Measurements from ENCODE around the gene C1QTNF2. TPM values are rescaled to one million over a fixed set of nuclear protein-coding genes. Genes with fewer than 3 reads are reported as not detected.

Gene C1QTNF2
- polyA plus RNA-seq, 1 donor from 2014 or later, result 0.09 TPM

DNA sequence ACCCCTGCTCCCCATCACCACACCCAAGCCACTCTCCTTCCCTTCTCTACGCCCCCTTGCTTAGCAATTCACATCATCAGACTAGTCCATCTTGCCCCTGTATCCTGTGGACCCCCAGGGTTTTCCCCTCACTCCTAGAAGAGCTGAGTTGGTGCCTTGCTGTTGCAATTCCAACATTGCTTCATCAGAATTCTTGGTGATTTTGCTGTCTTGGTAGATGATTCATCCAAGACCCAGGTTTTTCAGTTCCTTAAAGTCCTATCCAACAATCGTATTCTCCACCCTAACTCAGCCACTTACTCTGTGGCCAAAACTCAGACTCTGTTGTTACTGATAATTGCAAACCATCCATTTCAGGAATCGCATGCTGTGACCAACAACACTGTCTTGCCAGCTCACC, 36.7 kb downstream of the C1QTNF2 start:
- H3K4me3 ChIP-seq (ENCODE audit: low read length), result no peak overlapping the region
- no peak for TF ChIP-seq MXI1 (conservative IDR thresholded peaks at IDR 0.05; ENCODE audit: poor library complexity, severe bottlenecking)
- TF ChIP-seq POLR2AphosphoS5 (IDR thresholded peaks at IDR 0.05), result no peak
- TF ChIP-seq TAF1 (IDR thresholded peaks at IDR 0.05; ENCODE audit: low read depth), result no peak
- no peak for TF ChIP-seq SMC3 (conservative IDR thresholded peaks at IDR 0.05; ENCODE audit: poor library complexity)
- H4K20me1 ChIP-seq (ENCODE audit: insufficient read depth), result no peaks in the 10 kb centered on the region
- H3K27me3 ChIP-seq (ENCODE audit: insufficient read depth, low read depth, low read length), result no peaks in the 10 kb centered on the region
- no peak overlapping the region for H2AFZ ChIP-seq (ENCODE audit: low read depth, low read length)
- H3K27ac ChIP-seq (ENCODE audit: low read length), result no peak overlapping the region
- H3K9ac ChIP-seq (ENCODE audit: low read length), result no peak overlapping the region
- H3K9me2 ChIP-seq (ENCODE audit: insufficient read depth, low read length), result no peaks in the 10 kb centered on the region
- no peak overlapping the region for H3K4me2 ChIP-seq (ENCODE audit: low read length)
- H3F3A ChIP-seq (ENCODE audit: insufficient read depth, low read length, poor library complexity, severe bottlenecking), result no peaks in the 10 kb centered on the region
- no peaks in the 10 kb centered on the region for H3K36me3 ChIP-seq (ENCODE audit: insufficient read depth, low read length)
- no peaks in the 10 kb centered on the region for H3K9me3 ChIP-seq (ENCODE audit: low read length)
- H3K79me2 ChIP-seq (replicated peaks; ENCODE audit: insufficient read depth, low read length), result no peaks in the 10 kb centered on the region

DNA sequence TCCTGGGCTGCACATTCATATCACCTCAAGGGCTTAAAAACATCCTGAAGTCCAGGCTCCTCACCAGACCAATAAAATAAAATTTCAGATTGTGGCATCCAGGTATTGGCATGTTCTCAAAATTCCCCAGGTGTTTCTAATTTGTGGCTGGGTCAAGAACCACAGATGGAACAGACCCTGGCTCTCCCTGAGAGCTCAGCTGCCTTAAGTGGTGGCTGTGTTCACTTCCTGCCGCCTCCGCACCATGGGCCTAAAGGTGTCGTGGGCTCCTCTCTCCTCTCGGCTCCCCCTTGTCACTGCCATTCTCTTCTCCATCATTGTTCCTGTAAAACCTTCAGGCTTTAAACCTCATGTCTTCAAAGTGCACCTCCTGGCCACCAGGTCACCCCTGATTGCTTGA, 40.2 kb downstream of the C1QTNF2 start:
- no peaks in the 10 kb centered on the region for H3K9me3 ChIP-seq (ENCODE audit: low read length)
- H3K27me3 ChIP-seq (ENCODE audit: insufficient read depth, low read depth, low read length), result no peaks in the 10 kb centered on the region
- no peaks in the 10 kb centered on the region for H4K20me1 ChIP-seq (ENCODE audit: insufficient read depth)
- no peak overlapping the region for H2AFZ ChIP-seq (ENCODE audit: low read depth, low read length)
- no peaks in the 10 kb centered on the region for H3K9me2 ChIP-seq (ENCODE audit: insufficient read depth, low read length)
- H3K79me2 ChIP-seq (replicated peaks; ENCODE audit: insufficient read depth, low read length), result no peaks in the 10 kb centered on the region
- no peak overlapping the region for H3K9ac ChIP-seq (ENCODE audit: low read length)
- H3K27ac ChIP-seq (ENCODE audit: low read length), result no peak overlapping the region
- H3K36me3 ChIP-seq (ENCODE audit: insufficient read depth, low read length), result no peaks in the 10 kb centered on the region
- H3F3A ChIP-seq (ENCODE audit: insufficient read depth, low read length, poor library complexity, severe bottlenecking), result no peaks in the 10 kb centered on the region
- no peak overlapping the region for H3K4me2 ChIP-seq (ENCODE audit: low read length)
- no peak overlapping the region for H3K4me3 ChIP-seq (ENCODE audit: low read length)
- TF ChIP-seq, protein P1, sequence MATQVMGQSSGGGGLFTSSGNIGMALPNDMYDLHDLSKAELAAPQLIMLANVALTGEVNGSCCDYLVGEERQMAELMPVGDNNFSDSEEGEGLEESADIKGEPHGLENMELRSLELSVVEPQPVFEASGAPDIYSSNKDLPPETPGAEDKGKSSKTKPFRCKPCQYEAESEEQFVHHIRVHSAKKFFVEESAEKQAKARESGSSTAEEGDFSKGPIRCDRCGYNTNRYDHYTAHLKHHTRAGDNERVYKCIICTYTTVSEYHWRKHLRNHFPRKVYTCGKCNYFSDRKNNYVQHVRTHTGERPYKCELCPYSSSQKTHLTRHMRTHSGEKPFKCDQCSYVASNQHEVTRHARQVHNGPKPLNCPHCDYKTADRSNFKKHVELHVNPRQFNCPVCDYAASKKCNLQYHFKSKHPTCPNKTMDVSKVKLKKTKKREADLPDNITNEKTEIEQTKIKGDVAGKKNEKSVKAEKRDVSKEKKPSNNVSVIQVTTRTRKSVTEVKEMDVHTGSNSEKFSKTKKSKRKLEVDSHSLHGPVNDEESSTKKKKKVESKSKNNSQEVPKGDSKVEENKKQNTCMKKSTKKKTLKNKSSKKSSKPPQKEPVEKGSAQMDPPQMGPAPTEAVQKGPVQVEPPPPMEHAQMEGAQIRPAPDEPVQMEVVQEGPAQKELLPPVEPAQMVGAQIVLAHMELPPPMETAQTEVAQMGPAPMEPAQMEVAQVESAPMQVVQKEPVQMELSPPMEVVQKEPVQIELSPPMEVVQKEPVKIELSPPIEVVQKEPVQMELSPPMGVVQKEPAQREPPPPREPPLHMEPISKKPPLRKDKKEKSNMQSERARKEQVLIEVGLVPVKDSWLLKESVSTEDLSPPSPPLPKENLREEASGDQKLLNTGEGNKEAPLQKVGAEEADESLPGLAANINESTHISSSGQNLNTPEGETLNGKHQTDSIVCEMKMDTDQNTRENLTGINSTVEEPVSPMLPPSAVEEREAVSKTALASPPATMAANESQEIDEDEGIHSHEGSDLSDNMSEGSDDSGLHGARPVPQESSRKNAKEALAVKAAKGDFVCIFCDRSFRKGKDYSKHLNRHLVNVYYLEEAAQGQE (IDR thresholded peaks at IDR 0.05; ENCODE audit: borderline replicate concordance), result no peak
- TF ChIP-seq POLR2AphosphoS5 (IDR thresholded peaks at IDR 0.05), result no peak
- TF ChIP-seq TAF1 (IDR thresholded peaks at IDR 0.05; ENCODE audit: low read depth), result no peak
- TF ChIP-seq MXI1 (conservative IDR thresholded peaks at IDR 0.05; ENCODE audit: poor library complexity, severe bottlenecking), result no peak
- TF ChIP-seq RAD21 (conservative IDR thresholded peaks at IDR 0.05), result no peak
- TF ChIP-seq, protein P2, sequence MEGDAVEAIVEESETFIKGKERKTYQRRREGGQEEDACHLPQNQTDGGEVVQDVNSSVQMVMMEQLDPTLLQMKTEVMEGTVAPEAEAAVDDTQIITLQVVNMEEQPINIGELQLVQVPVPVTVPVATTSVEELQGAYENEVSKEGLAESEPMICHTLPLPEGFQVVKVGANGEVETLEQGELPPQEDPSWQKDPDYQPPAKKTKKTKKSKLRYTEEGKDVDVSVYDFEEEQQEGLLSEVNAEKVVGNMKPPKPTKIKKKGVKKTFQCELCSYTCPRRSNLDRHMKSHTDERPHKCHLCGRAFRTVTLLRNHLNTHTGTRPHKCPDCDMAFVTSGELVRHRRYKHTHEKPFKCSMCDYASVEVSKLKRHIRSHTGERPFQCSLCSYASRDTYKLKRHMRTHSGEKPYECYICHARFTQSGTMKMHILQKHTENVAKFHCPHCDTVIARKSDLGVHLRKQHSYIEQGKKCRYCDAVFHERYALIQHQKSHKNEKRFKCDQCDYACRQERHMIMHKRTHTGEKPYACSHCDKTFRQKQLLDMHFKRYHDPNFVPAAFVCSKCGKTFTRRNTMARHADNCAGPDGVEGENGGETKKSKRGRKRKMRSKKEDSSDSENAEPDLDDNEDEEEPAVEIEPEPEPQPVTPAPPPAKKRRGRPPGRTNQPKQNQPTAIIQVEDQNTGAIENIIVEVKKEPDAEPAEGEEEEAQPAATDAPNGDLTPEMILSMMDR (IDR thresholded peaks at IDR 0.05; ENCODE audit: poor library complexity, severe bottlenecking), result no peak
- TF ChIP-seq EP300 (conservative IDR thresholded peaks at IDR 0.05; ENCODE audit: poor library complexity, severe bottlenecking), result no peak
- TF ChIP-seq SMC3 (conservative IDR thresholded peaks at IDR 0.05; ENCODE audit: poor library complexity), result no peak

DNA sequence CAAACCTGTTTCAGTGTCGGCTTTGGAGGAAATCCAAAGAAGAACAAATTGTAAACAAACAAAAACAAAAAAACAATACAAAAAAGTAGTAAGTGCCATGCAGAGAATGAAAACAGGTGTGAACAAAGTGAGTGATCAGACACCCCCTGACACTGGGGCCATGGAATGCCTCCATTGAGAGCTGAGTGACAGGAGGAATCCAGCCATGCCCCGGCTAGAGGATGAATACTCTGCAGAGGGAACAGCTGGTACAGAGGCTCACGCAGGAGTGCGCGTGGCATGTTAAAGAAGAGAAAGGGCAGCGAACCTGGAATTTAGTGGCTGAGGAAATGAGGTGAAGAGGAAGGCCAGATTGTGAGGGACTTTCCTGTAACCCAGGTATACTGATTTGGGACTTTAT, 42.6 kb downstream of the C1QTNF2 start:
- H4K20me1 ChIP-seq (ENCODE audit: insufficient read depth), result no peaks in the 10 kb centered on the region
- no peaks in the 10 kb centered on the region for H3K79me2 ChIP-seq (replicated peaks; ENCODE audit: insufficient read depth, low read length)
- no peak for TF ChIP-seq SMC3 (conservative IDR thresholded peaks at IDR 0.05; ENCODE audit: poor library complexity)
- TF ChIP-seq RAD21 (conservative IDR thresholded peaks at IDR 0.05), result no peak
- TF ChIP-seq, protein P1 (IDR thresholded peaks at IDR 0.05; ENCODE audit: borderline replicate concordance), result no peak
- TF ChIP-seq POLR2AphosphoS5 (IDR thresholded peaks at IDR 0.05), result no peak
- no peak for TF ChIP-seq EZH2 (IDR thresholded peaks at IDR 0.05; ENCODE audit: borderline replicate concordance, insufficient read depth, low read length, poor library complexity, severe bottlenecking)
- TF ChIP-seq MXI1 (conservative IDR thresholded peaks at IDR 0.05; ENCODE audit: poor library complexity, severe bottlenecking), result no peak
- no peak for TF ChIP-seq EP300 (conservative IDR thresholded peaks at IDR 0.05; ENCODE audit: poor library complexity, severe bottlenecking)
- no peak for TF ChIP-seq TAF1 (IDR thresholded peaks at IDR 0.05; ENCODE audit: low read depth)
- TF ChIP-seq, protein P2 (IDR thresholded peaks at IDR 0.05; ENCODE audit: poor library complexity, severe bottlenecking), result no peak
- no peaks in the 10 kb centered on the region for H3K9me3 ChIP-seq (ENCODE audit: low read length)
- no peak overlapping the region for H3K4me2 ChIP-seq (ENCODE audit: low read length)
- H2AFZ ChIP-seq (ENCODE audit: low read depth, low read length), result no peak overlapping the region
- no peak overlapping the region for H3K9ac ChIP-seq (ENCODE audit: low read length)
- no peaks in the 10 kb centered on the region for H3F3A ChIP-seq (ENCODE audit: insufficient read depth, low read length, poor library complexity, severe bottlenecking)
- no peak overlapping the region for H3K27ac ChIP-seq (ENCODE audit: low read length)
- no peaks in the 10 kb centered on the region for H3K27me3 ChIP-seq (ENCODE audit: insufficient read depth, low read depth, low read length)
- H3K4me3 ChIP-seq (ENCODE audit: low read length), result no peak overlapping the region
- H3K36me3 ChIP-seq (ENCODE audit: insufficient read depth, low read length), result no peaks in the 10 kb centered on the region
- no peaks in the 10 kb centered on the region for H3K9me2 ChIP-seq (ENCODE audit: insufficient read depth, low read length)

Data from neural cell (in vitro differentiated cells).